ENCODE data around the gene UNC93A.
"Not testable (repeated sequence)": the region's sequence is repeated elsewhere in the genome, so short reads cannot be mapped to it uniquely, and the experiment has no call there.

UNC93A gene

DNA sequence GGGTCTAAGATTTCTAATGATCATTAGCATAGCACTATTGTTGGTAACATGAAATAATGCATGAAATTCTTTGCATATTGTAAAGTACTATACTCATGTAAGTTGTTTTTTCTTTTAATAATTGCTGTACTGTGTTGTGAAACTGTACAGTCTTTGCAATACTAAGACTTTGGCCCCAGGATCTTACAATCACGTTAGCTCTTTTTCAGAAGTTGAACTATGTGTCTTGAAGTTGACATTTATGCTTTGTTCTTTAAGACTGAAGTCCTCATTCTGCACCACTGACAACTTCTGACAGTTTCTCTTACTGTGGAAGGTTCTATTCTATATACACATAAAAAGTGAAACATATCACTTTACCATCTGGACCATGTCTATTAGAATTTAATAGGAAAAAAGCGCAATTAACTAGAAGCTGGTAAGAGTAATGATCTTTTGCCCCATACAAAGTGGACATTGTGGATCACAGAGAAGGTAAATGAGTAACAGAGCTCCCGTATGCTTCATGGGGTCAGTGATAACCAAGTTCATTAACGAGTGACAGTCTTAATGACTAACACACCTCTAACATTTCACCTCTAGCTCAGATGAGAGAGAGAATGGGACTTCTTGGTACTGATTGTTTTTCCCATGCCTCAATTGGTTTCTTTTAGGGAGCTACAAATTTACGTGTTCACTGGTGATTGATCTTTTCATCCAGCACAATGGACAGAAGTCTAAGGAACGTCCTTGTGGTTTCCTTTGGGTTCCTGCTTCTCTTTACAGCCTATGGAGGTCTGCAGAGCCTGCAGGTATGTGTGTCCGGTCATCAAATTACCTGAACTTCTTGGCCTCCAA is at the start of gene UNC93A:
UNC93A (plus strand) TSS at position 530 of the 837 bp plus-strand sequence; CDS start at position 705, 175 bp downstream.
- no peak for DNase-seq (ENCODE audit: low spot score)

GRCh38 chr6:167241321-167242134 is 49.6 kb upstream of the UNC93A start:
- not testable (repeated sequence) for DNase-seq (ENCODE audit: low spot score)

GRCh38 chr6:167242135-167242506 is 49.0 kb upstream of the UNC93A start:
- DNase-seq (ENCODE audit: low spot score) = not testable (repeated sequence)

DNA sequence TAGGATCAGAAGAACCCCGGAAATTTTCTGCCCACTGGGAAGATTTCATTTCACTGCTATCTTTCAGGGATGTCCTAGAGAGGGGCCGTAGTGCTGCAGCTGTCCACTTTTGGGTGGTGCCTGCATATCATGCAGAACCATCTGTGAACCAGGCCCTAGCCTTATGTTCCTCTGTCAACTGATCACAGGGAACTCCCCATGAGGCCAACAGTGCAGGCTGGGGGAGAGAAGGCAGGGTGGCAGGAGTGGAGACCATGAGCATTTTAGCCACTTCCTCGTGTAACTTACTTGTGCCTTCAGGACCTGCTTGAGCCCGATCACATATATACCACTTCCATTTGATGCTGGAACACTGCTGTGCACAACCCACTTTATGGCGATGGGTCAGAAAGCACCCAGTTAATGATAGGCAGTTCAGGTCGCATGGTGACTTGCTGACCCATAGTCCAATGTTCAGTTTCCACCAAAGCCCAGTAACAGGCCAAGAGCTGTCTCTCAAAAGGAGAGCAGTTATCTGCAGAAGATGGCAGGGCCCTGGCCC is 48.5 kb upstream of the UNC93A start:
- DNase-seq (ENCODE audit: low spot score) = not testable (repeated sequence)

DNA sequence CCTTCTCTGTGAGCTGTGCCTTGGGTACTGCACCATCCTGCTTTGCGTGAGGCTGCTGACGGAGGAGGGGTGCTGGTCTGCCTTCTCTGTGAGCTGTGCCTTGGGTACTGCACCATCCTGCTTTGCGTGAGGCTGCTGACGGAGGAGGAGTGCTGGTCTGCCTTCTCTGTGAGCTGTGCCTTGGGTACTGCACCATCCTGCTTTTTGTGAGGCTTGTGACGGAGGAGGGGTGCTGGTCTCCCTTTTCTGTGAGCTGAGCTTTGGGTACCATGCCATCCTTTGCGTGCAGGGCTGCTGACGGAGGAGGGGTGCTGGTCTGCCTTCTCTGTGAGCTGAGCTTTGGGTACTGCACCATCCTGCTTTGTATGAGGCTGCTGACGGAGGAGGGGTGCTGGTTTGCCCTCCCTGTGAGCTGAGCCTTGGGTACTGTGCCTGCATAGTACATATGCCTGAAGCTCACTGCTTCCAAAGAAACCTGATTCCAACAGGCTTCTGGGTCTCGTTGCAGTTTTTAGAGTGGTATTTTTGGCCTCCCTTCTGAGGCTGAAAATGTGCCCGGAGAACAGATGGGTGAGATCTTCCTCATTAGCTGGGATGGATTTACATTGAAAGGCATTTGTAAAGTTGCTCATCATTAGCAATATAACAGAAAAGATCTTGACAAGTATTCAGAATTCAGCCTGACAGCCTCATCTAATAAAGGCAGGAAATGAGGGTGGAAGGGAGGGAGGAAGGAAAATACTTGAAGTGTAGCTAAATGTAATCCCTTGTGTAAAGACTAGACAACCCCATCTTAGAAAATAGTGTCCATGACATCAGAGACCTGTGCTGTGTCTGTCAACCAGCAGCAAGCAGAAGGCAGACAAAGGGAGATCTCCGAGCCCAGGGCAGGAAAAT is 46.8 kb upstream of the UNC93A start:
- DNase-seq (ENCODE audit: low spot score) = no peak

- no peak for DNase-seq (ENCODE audit: low spot score)
Measured at GRCh38 chr6:167244991-167245390, 46.1 kb upstream of the UNC93A start.

DNA sequence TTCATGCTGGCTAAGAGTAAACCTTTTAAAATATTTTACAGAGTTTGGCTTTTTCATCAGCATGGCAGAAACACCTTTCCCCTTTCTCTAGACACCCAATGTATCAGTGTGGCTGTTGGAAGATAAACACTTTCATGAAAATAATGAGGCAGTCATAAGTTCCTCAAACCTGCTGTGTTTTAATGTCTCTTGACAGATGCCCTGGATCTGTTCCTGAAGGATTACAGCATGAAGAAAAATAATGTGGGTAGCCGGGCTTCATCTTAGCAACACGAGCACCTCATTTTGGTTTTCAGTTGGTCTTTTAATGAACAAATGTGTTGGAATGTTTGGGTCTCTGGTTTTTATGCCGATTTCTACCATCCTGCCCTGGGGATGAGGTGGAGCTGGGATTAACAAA is 45.5 kb upstream of the UNC93A start:
- no peak for DNase-seq (ENCODE audit: low spot score)

GRCh38 chr6:167247814-167248595 is 43.1 kb upstream of the UNC93A start:
- no peak for DNase-seq (ENCODE audit: low spot score)

- DNase-seq (ENCODE audit: low spot score) = not testable (repeated sequence)
Measured at GRCh38 chr6:167248878-167249455, 42.1 kb upstream of the UNC93A start.

DNA sequence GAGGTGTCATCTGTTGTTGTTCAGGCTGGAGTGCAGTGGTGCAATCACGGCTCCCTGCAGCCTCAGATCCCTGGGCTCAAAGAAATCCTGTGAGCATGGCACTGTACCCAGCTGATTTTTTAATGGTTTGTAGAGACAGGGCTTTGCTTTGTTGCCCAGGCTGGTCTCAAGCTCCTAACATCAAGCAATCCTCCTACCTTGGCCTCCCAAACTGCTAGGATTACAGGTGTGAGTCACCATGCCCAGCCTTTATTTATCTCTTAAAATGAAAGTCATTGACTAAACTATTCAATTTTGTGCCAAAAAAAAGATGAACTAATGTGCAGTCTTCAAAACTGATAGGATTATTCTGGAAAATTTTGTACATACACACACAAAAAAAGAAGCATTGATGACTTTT is 38.8 kb upstream of the UNC93A start:
- no peak for DNase-seq (ENCODE audit: low spot score)

GRCh38 chr6:167255918-167256553 is 35.1 kb upstream of the UNC93A start:
- DNase-seq (ENCODE audit: low spot score) = no peak

DNA sequence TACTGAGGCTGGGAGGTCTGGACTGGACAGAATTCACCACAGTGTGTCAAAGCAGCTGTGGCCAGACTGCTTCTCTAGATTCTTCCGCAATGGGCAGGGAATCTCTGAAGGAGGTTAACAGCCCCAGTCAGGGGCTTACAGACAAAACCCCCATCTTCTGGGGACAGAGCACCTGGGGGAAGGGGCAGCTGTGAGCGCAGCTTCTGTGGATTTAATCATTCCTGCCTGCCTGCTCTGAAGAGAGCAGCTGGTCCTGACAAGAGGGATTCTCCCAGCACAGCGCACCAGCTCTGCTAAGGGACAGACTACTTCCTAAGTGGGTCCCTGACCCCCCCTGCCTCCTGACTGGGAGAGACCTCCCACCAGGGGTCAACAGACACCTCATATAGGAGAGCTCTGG is 32.5 kb upstream of the UNC93A start:
- no peak for DNase-seq (ENCODE audit: low spot score)

DNA sequence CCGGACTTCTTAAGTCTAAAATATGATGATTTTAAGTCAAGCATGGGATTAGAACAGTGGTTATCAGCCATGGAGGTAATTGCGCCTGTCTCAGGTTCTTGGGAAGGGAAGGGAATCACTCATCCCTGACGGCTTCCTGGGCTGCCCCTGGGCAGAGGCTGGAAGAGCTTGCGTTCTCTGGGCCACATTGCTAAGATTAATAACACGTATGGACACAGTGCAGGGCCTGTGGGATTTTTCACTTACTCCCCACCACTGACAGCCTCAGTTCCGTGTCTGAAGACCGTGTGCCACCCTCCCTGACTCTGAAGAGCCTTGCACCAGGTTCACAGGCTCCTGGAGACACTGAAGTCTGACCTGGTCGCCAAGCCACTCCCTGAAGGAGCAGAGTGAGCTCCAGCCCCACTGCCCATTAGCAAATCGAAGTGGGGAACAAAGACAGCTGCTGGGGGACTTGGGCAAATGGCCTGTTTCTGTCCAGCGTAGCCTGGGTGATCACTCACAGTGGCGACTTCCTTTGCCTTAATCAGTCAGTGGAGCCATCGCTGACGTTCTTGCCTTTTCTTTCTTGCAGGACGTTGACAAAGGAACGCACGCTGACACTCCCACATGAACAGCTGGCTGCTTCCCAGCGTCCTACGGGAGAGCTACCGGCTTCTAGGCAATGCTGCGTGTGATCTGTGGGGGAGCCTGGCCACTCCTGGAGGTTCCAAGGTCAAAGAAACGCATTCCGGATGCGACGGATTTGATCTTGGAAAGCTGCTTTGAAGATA is 24.9 kb upstream of the UNC93A start:
- not testable (repeated sequence) for DNase-seq (ENCODE audit: low spot score)

DNA sequence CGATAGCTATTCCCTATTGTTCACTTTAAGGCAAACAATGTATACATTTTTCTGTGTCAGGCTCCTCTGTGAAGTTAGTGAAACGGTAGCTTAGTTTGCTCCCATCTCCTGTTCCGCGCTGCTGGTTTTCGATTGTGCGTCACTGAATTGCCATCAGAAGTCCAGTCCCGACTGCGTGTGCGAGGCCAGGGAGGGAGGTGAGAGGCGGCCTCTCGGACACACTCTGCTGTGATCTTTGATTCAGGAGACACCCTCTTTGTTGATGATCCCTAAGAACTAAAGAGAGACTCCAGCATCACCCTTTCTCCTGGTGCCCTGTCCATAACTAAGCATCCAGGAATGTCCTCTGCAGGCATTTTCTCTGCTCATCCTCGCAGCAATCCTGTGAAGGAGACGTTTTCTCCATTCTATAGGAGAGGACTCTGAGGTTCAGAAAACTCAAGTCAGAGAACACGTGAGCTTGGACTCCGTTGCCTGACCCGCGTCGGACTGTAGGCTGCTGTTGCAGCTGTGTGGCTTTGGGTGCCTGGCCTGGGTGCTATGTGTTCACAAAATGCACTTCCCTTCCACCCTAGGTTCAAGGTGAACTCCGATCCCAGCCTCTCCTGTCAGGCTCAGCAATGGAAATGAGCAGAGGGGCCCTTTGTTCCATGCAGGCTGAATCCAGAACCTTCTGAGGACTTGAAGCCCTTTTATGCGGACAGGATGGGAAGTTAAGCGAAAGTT is 24.1 kb upstream of the UNC93A start:
- DNase-seq (ENCODE audit: low spot score) = no peak

- DNase-seq (ENCODE audit: low spot score) = not testable (repeated sequence)
Measured at GRCh38 chr6:167267556-167267898, 23.6 kb upstream of the UNC93A start.

GRCh38 chr6:167267921-167268401 is 23.2 kb upstream of the UNC93A start:
- DNase-seq (ENCODE audit: low spot score) = no peak

GRCh38 chr6:167268683-167269280 is 22.3 kb upstream of the UNC93A start:
- peak; percentile 82 for DNase-seq (ENCODE audit: low spot score)
